HepG2 (cell line): Measurements from ENCODE around the gene TBC1D2B. TPM values are rescaled to one million over a fixed set of nuclear protein-coding genes. Genes with fewer than 3 reads are reported as not detected.

Experiments
- ATAC-seq: fragments of 200-7000 bp; cut with Tn5 transposase; 3 replicates; pipeline ENCODE4 v1.9.1; 2020; ENCODE audit warnings: mild to moderate bottlenecking, moderate library complexity
- BruUV-seq: library from RNA; stranded (reverse); fragments of 400-500 nt; replicated peaks from 2 replicates; lab custom pipeline; 2021; lab: Mats Ljungman, UMichigan
- CTCF ChIA-PET: fragments of 300-600 bp; formaldehyde crosslinking; extraction: SDS; loops from one replicate; lab custom pipeline; 2021; ENCODE audit warnings: low total read pairs, inconsistent platforms, low intra/inter-chr PET ratio; lab: Yijun Ruan, JAX
- POLR2A ChIA-PET: fragments of 350-600 bp; sonication (Branson Sonifier 250); formaldehyde crosslinking; loops from one replicate; lab custom pipeline; 2020; ENCODE audit warnings: antibody characterized with exemption, inconsistent platforms; lab: Yijun Ruan, JAX
- DNase-seq: peaks from one replicate; pipeline ENCODE4 v3.0.0-alpha.2; 2015; ENCODE audit warnings: low spot score
- FAIRE-seq: peaks from 3 replicates; lab custom pipeline; 2011; peaks lifted over from hg19 to GRCh38; lab: Jason Lieb, UNC
- H2AFZ ChIP-seq: one replicate; pipeline ENCODE4 v1.6.1; 2011; ENCODE audit warnings: low read length, inconsistent platforms
- H3K27ac ChIP-seq: fragments of 300-600 bp; 3 replicates; pipeline ENCODE4 v1.8.0; 2011; ENCODE audit warnings: mixed run types, mild to moderate bottlenecking, mixed read lengths, low read length, inconsistent platforms; ENCODE audit not compliant: insufficient read depth; ENCODE audit errors: extremely low read length
- H3K27me3 ChIP-seq, 2 experiments: fragments of 200-600 bp in 1 of 2; 2 replicates in 1 of 2; 3 replicates in 1 of 2; pipeline versions ENCODE4 v1.6.0 to v1.8.0; 2011; ENCODE audit warnings: low read length in 2 of 2, mild to moderate bottlenecking in 2 of 2, moderate library complexity in 2 of 2, inconsistent platforms in 1 of 2; ENCODE audit not compliant: insufficient read depth in 2 of 2, control insufficient read depth in 1 of 2
- H3K36me3 ChIP-seq, 2 experiments: fragments of 200-600 bp in 1 of 2; replicated peaks in 1 of 2; 2 replicates in 1 of 2; 3 replicates in 1 of 2; pipeline versions ENCODE4 v1.5.1 to v1.8.0; 2011; ENCODE audit warnings: low read length in 2 of 2, inconsistent platforms in 1 of 2; ENCODE audit not compliant: insufficient read depth in 2 of 2, control insufficient read depth in 1 of 2
- H3K4me1 ChIP-seq: 2 replicates; pipeline ENCODE4 v1.5.1; 2012; ENCODE audit warnings: low read length, inconsistent platforms; ENCODE audit not compliant: insufficient read depth
- H3K4me2 ChIP-seq: 2 replicates; pipeline ENCODE4 v1.6.0; 2011; ENCODE audit warnings: low read depth, low read length, inconsistent platforms
- H3K4me3 ChIP-seq, 3 experiments: fragments of 200-600 bp in 1 of 3; sonication (generic), shearing (Covaris generic) in 1 of 3; replicated peaks in 1 of 3; 2 replicates each; pipeline ENCODE4 v1.5.1; 2011 to 2016; ENCODE audit warnings: low read length in 3 of 3, inconsistent platforms in 2 of 3, low read depth in 2 of 3, mild to moderate bottlenecking in 2 of 3, control low read depth in 1 of 3, mixed read lengths in 1 of 3; ENCODE audit not compliant: insufficient read depth in 1 of 3
- H3K79me2 ChIP-seq: one replicate; pipeline ENCODE4 v1.6.1; 2011; ENCODE audit warnings: low read length, inconsistent platforms; ENCODE audit not compliant: insufficient read depth
- H3K9ac ChIP-seq: 2 replicates; pipeline ENCODE4 v1.6.0; 2011; ENCODE audit warnings: mild to moderate bottlenecking, low read depth, low read length, inconsistent platforms; ENCODE audit not compliant: insufficient read depth
- H3K9me3 ChIP-seq: 2 replicates; pipeline ENCODE4 v1.5.1; 2012; ENCODE audit warnings: mild to moderate bottlenecking, low read length
- H4K20me1 ChIP-seq: 2 replicates; pipeline ENCODE4 v1.6.0; 2011; ENCODE audit warnings: inconsistent platforms, mild to moderate bottlenecking, low read length, moderate library complexity; ENCODE audit not compliant: insufficient read depth
- AGO1 ChIP-seq: fragments of 200-400 bp; formaldehyde crosslinking; IDR thresholded peaks from 2 replicates; pipeline ENCODE4 v1.6.1; 2017; ENCODE audit warnings: mild to moderate bottlenecking, low read depth, low read length, moderate library complexity; ENCODE audit not compliant: poor library complexity, severe bottlenecking
- MATR3 ChIP-seq: sonication (generic); formaldehyde crosslinking; IDR thresholded peaks from 2 replicates; pipeline ENCODE4 v1.4.0; 2020; ENCODE audit warnings: missing genetic modification reagents
- NFE2L2 ChIP-seq: fragments of 150-350 bp; IDR thresholded peaks from 2 replicates; pipeline ENCODE4 v1.6.1; 2014; ENCODE audit warnings: low read length
- NFYC ChIP-seq: IDR thresholded peaks from 2 replicates; pipeline ENCODE4 v1.6.1; 2016; ENCODE audit warnings: missing genetic modification reagents, missing compliant biosample characterization
- WGBS: methylation state at CpG from one replicate; pipeline ENCODE4 v1.1.6; 2017; ENCODE audit warnings: low lambda C conversion rate; 5-methylcytosine and 5-hydroxymethylcytosine counted together
- in situ Hi-C: cut with HindIII; loops from 2 replicates; pipeline ENCODE4 v1.10.0; 2017; ENCODE audit warnings: low pct_unique_long_range_greater_than_20kb; ENCODE audit not compliant: extremely low pct_ligation_motif_present
- intact Hi-C: fragments of 100-400 bp; cut with micrococcal nuclease; formaldehyde crosslinking; loops from one replicate; pipeline ENCODE4 v1.10.0; 2022; ENCODE audit not compliant: unreplicated experiment
- polyA plus RNA-seq, 8 experiments: library from polyadenylated mRNA; depleted of rRNA in 3 of 8; stranded (reverse) in 7 of 8; unstranded in 1 of 8; fragments of >200 nt; fragmentation: Illumina TruSeq in 4 of 8; extraction: Trizol in 4 of 8; gene quantifications; 2 replicates each; pipeline versions ENCODE4 v1.2.1 to v1.2.3, GENCODE V29; 2011 to 2016; ENCODE audit warnings: low read depth in 4 of 8, missing spikeins in 1 of 8, mixed read lengths in 1 of 8; ENCODE audit not compliant: insufficient read depth in 1 of 8
- total RNA-seq, 5 experiments: library from RNA; depleted of rRNA; stranded (reverse); fragments of >200 nt; fragmentation: Illumina TruSeq; extraction: Trizol; gene quantifications; 2 replicates each; pipeline ENCODE4 v1.2.3, GENCODE V29; 2016; ENCODE audit warnings: low read depth in 1 of 5
- TF ChIP-seq, protein P1 (sequence below): sonication (generic); formaldehyde crosslinking; IDR thresholded peaks from 2 replicates; pipeline ENCODE4 v1.4.0; 2020; ENCODE audit warnings: missing genetic modification reagents
- TF ChIP-seq, protein P2 (sequence below): sonication (generic); formaldehyde crosslinking; IDR thresholded peaks from 2 replicates; pipeline ENCODE4 v1.4.0; 2020; ENCODE audit warnings: missing genetic modification reagents, mild to moderate bottlenecking, borderline replicate concordance
- TF ChIP-seq, protein P3 (sequence below): sonication (generic); formaldehyde crosslinking; conservative IDR thresholded peaks from 2 replicates; pipeline ENCODE4 v1.4.0; 2020; ENCODE audit warnings: missing genetic modification reagents

TBC1D2B gene
- total and polyA plus RNA-seq, 2 of the 13 experiments (the other 11 are each of a cell fraction or from before 2014, with no cell fraction given): 10.1 to 14.4 TPM

DNA sequence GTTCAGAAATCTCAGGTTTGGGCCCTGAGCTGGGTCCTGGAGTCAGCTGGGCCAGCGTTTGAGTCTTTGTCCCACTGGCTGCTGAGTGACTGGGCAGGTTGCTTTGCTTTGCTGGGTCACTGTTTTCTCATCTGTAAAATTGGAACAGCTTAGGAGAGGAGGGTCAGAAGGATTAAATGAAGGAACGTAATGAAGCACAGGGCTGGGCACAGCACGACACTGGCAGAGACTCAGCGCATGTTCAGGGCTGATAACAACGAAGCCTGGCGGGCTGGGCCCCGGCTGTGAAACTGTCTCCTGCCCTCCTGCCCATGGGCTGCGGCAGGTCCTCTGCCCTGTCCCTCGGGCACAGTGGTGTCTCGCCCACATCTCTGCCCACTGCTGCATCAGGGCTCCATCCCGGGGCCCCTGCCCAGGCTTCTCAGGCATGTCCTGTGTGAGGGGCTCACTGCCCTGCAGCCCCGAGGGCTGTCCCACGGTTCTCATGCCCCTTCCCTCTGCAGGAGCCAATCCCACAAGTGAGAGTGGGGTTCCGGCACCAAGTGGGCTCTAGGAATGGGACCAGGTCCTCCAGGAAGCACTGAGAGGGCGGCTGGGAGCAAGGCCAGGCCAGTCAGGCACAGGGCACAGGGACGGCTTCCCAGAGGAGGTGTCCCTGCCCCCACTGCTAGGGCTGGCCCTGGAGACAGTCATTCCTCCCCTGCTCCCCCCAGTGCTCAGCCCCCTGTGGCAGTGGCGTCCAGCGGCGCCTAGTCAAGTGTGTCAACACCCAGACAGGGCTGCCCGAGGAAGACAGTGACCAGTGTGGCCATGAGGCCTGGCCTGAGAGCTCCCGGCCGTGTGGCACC lies 88.0 kb downstream of the TBC1D2B start:
- DNase-seq (no peak), ATAC-seq (no peak)
- H2AFZ ChIP-seq: no peak overlapping the region
- H3K4me2 ChIP-seq: no peak overlapping the region
- H3K9me3 ChIP-seq: no peaks in the 10 kb centered on the region
- TF ChIP-seq, protein P1, sequence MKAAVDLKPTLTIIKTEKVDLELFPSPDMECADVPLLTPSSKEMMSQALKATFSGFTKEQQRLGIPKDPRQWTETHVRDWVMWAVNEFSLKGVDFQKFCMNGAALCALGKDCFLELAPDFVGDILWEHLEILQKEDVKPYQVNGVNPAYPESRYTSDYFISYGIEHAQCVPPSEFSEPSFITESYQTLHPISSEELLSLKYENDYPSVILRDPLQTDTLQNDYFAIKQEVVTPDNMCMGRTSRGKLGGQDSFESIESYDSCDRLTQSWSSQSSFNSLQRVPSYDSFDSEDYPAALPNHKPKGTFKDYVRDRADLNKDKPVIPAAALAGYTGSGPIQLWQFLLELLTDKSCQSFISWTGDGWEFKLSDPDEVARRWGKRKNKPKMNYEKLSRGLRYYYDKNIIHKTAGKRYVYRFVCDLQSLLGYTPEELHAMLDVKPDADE (CRISPR knock-in tag): no peak
- TF ChIP-seq MATR3: no peak
- peak; percentile 49 for TF ChIP-seq AGO1
- TF ChIP-seq, protein P2, sequence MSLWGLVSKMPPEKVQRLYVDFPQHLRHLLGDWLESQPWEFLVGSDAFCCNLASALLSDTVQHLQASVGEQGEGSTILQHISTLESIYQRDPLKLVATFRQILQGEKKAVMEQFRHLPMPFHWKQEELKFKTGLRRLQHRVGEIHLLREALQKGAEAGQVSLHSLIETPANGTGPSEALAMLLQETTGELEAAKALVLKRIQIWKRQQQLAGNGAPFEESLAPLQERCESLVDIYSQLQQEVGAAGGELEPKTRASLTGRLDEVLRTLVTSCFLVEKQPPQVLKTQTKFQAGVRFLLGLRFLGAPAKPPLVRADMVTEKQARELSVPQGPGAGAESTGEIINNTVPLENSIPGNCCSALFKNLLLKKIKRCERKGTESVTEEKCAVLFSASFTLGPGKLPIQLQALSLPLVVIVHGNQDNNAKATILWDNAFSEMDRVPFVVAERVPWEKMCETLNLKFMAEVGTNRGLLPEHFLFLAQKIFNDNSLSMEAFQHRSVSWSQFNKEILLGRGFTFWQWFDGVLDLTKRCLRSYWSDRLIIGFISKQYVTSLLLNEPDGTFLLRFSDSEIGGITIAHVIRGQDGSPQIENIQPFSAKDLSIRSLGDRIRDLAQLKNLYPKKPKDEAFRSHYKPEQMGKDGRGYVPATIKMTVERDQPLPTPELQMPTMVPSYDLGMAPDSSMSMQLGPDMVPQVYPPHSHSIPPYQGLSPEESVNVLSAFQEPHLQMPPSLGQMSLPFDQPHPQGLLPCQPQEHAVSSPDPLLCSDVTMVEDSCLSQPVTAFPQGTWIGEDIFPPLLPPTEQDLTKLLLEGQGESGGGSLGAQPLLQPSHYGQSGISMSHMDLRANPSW: no peak
- TF ChIP-seq NFE2L2: no peak
- TF ChIP-seq NFYC: no peak
- TF ChIP-seq, protein P3, sequence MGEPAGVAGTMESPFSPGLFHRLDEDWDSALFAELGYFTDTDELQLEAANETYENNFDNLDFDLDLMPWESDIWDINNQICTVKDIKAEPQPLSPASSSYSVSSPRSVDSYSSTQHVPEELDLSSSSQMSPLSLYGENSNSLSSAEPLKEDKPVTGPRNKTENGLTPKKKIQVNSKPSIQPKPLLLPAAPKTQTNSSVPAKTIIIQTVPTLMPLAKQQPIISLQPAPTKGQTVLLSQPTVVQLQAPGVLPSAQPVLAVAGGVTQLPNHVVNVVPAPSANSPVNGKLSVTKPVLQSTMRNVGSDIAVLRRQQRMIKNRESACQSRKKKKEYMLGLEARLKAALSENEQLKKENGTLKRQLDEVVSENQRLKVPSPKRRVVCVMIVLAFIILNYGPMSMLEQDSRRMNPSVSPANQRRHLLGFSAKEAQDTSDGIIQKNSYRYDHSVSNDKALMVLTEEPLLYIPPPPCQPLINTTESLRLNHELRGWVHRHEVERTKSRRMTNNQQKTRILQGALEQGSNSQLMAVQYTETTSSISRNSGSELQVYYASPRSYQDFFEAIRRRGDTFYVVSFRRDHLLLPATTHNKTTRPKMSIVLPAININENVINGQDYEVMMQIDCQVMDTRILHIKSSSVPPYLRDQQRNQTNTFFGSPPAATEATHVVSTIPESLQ (CRISPR knock-in tag): no peak
- TF ChIP-seq, all 625 proteins: peak for 1
- in situ Hi-C loops: loop anchor here (5.0 kb wide), 1 partner anchor 773 kb away; no protein-coding TSS in a partner anchor
- Histone ChIP-seq H3K9ac (no peak overlapping the region), H3K27ac (no peak overlapping the region), H3K4me3 (no peak overlapping the region), H3K4me1 (peaks cover 28% of the 10 kb centered on the region), H3K79me2 (no peaks in the 10 kb centered on the region), H4K20me1 (no peaks in the 10 kb centered on the region), H3K36me3 (no peaks in the 10 kb centered on the region), H3K27me3 (0 out of 5 replicates have a peak, but pooled peaks cover 3 to 8% of the 10 kb centered on the region in 2 experiments)
- no peak for FAIRE-seq
- ChIA-PET CTCF (no interaction called here), POLR2A (no interaction called here)
- BruUV-seq: no TSS peak
- 73% methylated on average over 6 of the region's 22 CpGs for WGBS
- intact Hi-C loops: no loop called here
